ENCODE results near the gene EMILIN2. TPM values are rescaled to one million over a fixed set of nuclear protein-coding genes. Genes with fewer than 3 reads are reported as not detected.

Gene EMILIN2
- total RNA-seq, 1 experiment from 2014 or later = 11.7 TPM

GRCh38 chr18:2952605-2953004 is 105.8 kb downstream of the EMILIN2 start (continued):
- TF ChIP-seq ZBTB43 (CRISPR knock-in tag; IDR thresholded peaks at IDR 0.05) = no peak
- TF ChIP-seq SP1 (CRISPR knock-in tag; conservative IDR thresholded peaks at IDR 0.05) = no peak

- DNase-seq (ENCODE audit: low spot score) = no peak
- TF ChIP-seq ZNF232 (CRISPR knock-in tag; IDR thresholded peaks at IDR 0.05) (no peak), ZNF138 (CRISPR knock-in tag; conservative IDR thresholded peaks at IDR 0.05) (no peak), ATF3 (CRISPR knock-in tag; conservative IDR thresholded peaks at IDR 0.05) (no peak)
- H3K27me3 Mint-ChIP-seq (ENCODE audit: low read depth) = no peaks in the 10 kb centered on the region
- ChIA-PET CTCF (no interaction called here), POLR2A (no interaction called here)
- H3K9me3 Mint-ChIP-seq = no peaks in the 10 kb centered on the region
- no peak for ATAC-seq
- no peaks in the 10 kb centered on the region for H3K4me1 Mint-ChIP-seq
- H3K4me3 Mint-ChIP-seq = no peak overlapping the region
- no peak overlapping the region for H3K27ac Mint-ChIP-seq
- H3K36me3 Mint-ChIP-seq = peaks cover 31% of the 10 kb centered on the region
Observed at GRCh38 chr18:2953935-2954653, 107.3 kb downstream of the EMILIN2 start.

- Mint-ChIP-seq H3K9me3 (no peaks in the 10 kb centered on the region), H3K36me3 (peaks cover 31% of the 10 kb centered on the region), H3K27ac (no peak overlapping the region), H3K4me3 (no peak overlapping the region), H3K4me1 (no peaks in the 10 kb centered on the region), H3K27me3 (ENCODE audit: low read depth) (no peaks in the 10 kb centered on the region)
- DNase-seq (ENCODE audit: low spot score) = no peak
- ChIA-PET POLR2A (no interaction called here), CTCF (no interaction called here)
- ATAC-seq = no peak
- TF ChIP-seq ATF3 (CRISPR knock-in tag; conservative IDR thresholded peaks at IDR 0.05) (no peak), ATF6 (CRISPR knock-in tag; IDR thresholded peaks at IDR 0.05) (no peak), ESRRA (CRISPR knock-in tag; IDR thresholded peaks at IDR 0.05; ENCODE audit: borderline replicate concordance) (no peak), ZNF317 (CRISPR knock-in tag; IDR thresholded peaks at IDR 0.05; ENCODE audit: borderline replicate concordance, low read depth) (no peak), ZNF416 (CRISPR knock-in tag; IDR thresholded peaks at IDR 0.05) (no peak), FOXK1 (CRISPR knock-in tag; IDR thresholded peaks at IDR 0.05) (no peak), ATF2 (CRISPR knock-in tag; IDR thresholded peaks at IDR 0.05; ENCODE audit: borderline replicate concordance, low read depth) (no peak), ZNF396 (CRISPR knock-in tag; IDR thresholded peaks at IDR 0.05; ENCODE audit: borderline replicate concordance) (no peak), ZNF532 (CRISPR knock-in tag; IDR thresholded peaks at IDR 0.05; ENCODE audit: borderline replicate concordance) (no peak), OVOL2 (CRISPR knock-in tag; IDR thresholded peaks at IDR 0.05; ENCODE audit: borderline replicate concordance) (no peak), CBFB (CRISPR knock-in tag; IDR thresholded peaks at IDR 0.05; ENCODE audit: low read depth) (no peak), E2F4 (CRISPR knock-in tag; IDR thresholded peaks at IDR 0.05; ENCODE audit: borderline replicate concordance, low read depth) (no peak), NFATC4 (CRISPR knock-in tag; IDR thresholded peaks at IDR 0.05) (no peak), ERG (CRISPR knock-in tag; IDR thresholded peaks at IDR 0.05) (no peak), NR1H2 (CRISPR knock-in tag; IDR thresholded peaks at IDR 0.05) (no peak)
Observed at GRCh38 chr18:2954869-2955645, 108.3 kb downstream of the EMILIN2 start.

All from WTC11 (cell line).